ENCODE data around the gene AGT.
"Not testable (repeated sequence)": the region's sequence is repeated elsewhere in the genome, so short reads cannot be mapped to it uniquely, and the experiment has no call there.

AGT gene

GRCh38 chr1:230686747-230687146 lies 27.2 kb downstream of the AGT start:
- no peak for DNase-seq

GRCh38 chr1:230684998-230685397 lies 28.9 kb downstream of the AGT start:
- DNase-seq, result no peak

DNA sequence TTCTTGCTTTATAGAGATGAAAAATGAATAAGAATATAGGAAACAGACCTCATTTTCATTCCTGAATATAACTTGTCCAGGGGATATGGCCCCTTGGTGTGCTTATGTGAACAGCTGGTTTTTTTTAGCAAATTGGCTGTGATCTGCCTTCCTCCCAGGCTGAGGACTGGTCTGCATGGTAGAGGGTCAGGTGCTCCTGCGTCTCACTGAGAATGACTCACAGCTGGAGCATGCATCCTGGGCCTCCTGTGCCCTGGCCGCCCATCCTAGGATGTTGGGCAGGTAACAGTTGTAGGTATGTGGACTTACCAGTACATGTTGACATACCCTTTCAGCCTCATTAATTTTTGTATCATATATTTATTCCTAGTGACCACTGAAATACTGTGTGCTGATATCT lies 29.8 kb downstream of the AGT start:
- DNase-seq, result no peak

GRCh38 chr1:230682882-230683610 lies 30.9 kb downstream of the AGT start:
- no peak for DNase-seq

DNA sequence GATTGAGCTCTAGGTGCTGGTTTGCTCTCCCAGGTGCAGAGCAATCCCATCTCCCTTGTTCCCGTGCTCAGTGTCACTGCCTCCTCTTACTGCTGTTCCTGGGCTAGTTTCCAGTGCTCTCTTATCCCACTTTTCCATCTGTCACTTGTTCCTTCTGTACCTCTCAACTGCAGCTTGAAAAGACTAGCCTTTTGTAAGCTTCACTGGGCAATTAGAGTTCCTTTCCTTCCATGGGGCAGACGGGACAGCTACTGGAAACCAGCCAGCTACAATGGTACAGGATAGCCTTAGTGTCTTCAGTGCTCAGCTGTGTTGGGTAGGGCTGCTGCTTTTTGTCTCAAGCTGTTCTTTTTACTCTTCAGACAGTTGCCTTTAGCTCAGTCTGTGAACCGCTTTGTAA lies 31.6 kb downstream of the AGT start:
- no peak for DNase-seq

DNA sequence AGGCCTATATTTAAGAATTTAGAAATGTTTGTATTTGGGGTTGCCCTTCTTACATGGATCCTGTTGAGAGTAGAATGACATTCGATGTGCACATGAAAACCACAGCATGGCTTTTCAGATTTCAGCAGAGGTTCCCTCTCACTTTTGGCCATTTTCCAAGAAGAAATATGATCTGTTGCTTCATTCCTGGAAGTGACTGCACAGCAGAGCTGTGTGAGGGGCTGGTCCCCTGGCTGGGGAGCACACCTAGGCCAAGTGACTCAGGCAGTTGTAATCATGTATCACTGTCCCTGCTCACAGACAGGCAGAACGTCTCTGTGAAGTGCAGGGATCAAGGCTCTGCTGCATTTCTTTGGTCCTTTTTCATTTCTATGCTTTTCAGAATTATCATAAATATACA lies 32.3 kb downstream of the AGT start:
- DNase-seq, result no peak

- DNase-seq, result no peak
These were observed 33.5 kb downstream of the AGT start for GRCh38 chr1:230680300-230681025.

- DNase-seq, result no peak
These were observed 34.1 kb downstream of the AGT start for GRCh38 chr1:230679825-230680224.

- no peak for DNase-seq
These were observed 34.7 kb downstream of the AGT start for GRCh38 chr1:230679192-230679591.

GRCh38 chr1:230677200-230677599 lies 36.7 kb downstream of the AGT start:
- DNase-seq, result no peak

GRCh38 chr1:230674581-230674980 lies 39.3 kb downstream of the AGT start:
- no peak for DNase-seq

DNA sequence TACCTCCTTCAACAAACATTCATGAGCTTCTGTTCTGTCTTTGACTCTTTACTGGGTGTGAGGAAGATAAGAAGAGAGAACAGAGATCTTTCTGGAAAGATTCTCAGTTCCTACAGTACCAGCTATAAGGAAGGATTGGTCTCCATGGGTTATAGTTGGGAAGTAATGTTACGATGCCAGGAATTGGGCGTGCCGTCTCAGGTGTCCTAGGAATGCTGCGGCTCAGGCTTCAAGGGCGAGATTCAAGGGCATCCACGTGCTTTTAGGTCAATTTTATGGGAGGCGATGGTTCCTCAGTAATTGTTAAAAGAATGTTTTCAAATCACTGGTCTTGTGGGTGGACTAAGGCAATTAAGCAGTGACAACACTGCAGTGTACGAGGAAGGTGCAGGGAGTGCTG lies 44.4 kb downstream of the AGT start:
- no peak for DNase-seq

DNA sequence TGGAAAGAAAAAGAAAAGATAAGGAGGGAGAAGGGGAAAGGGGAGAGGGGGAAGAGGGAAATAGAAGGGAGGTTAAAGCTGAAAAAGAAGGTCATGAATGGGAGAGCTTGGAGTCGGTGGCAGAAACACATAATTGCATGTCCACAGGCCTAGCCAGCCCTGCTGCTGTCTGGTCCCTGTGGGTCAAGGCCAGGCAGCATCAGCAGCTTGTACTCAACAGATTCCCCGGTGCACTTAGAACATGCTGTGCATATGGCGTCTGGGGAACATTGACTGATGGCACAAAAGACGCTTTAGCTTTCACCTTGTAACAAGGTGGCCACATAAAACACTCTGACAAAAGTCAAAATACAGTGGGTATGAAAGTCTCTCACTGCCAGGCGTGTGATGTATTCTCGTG lies 45.7 kb downstream of the AGT start:
- no peak for DNase-seq

GRCh38 chr1:230661976-230662375 lies 51.9 kb downstream of the AGT start:
- DNase-seq, result no peak

- no peak for DNase-seq
These were observed 55.2 kb downstream of the AGT start for GRCh38 chr1:230658691-230659090.

DNA sequence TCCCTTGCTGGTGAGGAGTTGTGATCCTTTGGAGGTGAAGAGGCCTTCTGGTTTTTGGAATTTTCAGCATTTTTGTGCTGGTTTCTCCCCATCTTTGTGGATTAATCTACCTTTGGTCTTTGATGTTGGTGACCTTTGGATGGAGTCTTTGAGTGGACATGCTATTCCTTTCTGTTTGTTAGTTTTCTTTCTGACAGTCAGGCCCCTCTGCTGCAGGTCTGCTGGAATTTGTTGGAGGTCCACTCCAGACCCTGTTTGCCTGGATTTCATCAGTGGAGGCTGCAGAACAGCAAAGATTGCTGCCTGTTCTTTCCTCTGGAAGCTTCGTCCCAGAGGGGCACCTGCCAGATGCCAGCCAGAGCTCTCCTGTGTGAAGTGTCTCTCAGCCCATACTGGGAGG lies 55.8 kb downstream of the AGT start:
- not testable (repeated sequence) for DNase-seq

GRCh38 chr1:230656719-230657118 lies 57.2 kb downstream of the AGT start:
- not testable (repeated sequence) for DNase-seq

Measured in activated gamma-delta T cell (primary cell).